ENCODE results near the gene NRAP. TPM values are rescaled to one million over a fixed set of nuclear protein-coding genes. Genes with fewer than 3 reads are reported as not detected.

Gene NRAP
- total RNA-seq, 1 donor from 2014 or later, result not detected

GRCh38 chr10:113650172-113650571 lies 13.7 kb downstream of the NRAP start:
- H3K27ac Mint-ChIP-seq, result no peak overlapping the region
- DNase-seq (ENCODE audit: low spot score, unreplicated experiment), result no peak
- TF ChIP-seq, protein P1, sequence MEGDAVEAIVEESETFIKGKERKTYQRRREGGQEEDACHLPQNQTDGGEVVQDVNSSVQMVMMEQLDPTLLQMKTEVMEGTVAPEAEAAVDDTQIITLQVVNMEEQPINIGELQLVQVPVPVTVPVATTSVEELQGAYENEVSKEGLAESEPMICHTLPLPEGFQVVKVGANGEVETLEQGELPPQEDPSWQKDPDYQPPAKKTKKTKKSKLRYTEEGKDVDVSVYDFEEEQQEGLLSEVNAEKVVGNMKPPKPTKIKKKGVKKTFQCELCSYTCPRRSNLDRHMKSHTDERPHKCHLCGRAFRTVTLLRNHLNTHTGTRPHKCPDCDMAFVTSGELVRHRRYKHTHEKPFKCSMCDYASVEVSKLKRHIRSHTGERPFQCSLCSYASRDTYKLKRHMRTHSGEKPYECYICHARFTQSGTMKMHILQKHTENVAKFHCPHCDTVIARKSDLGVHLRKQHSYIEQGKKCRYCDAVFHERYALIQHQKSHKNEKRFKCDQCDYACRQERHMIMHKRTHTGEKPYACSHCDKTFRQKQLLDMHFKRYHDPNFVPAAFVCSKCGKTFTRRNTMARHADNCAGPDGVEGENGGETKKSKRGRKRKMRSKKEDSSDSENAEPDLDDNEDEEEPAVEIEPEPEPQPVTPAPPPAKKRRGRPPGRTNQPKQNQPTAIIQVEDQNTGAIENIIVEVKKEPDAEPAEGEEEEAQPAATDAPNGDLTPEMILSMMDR (IDR thresholded peaks at IDR 0.05; ENCODE audit: unreplicated experiment), result no peak
- H3K27me3 Mint-ChIP-seq, result no peaks in the 10 kb centered on the region
- H3K36me3 Mint-ChIP-seq (ENCODE audit: insufficient read depth), result no peaks in the 10 kb centered on the region
- no peaks in the 10 kb centered on the region for H3K4me1 Mint-ChIP-seq (ENCODE audit: low read depth)
- H3K9me3 Mint-ChIP-seq (ENCODE audit: low read depth), result no peaks in the 10 kb centered on the region
- H3K4me3 Mint-ChIP-seq (ENCODE audit: low read depth), result no peak overlapping the region

DNA sequence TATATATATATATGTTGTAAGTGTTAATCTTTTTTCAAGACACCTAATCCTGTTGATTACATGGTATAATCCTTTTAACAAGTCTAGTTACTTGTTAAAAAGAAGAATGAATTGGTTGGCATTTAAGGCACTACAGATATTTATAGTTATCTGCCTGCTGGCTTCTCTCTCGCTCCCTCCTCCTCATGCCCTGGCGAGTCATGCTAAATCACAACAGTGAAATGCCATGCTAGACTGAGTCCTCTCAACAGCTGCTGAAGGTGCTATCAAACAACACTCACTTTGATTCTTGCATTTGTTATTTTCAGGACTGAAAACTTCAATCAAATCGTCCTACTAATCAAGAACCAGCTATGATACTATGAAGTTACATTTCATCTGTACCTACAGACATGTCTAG lies 15.4 kb downstream of the NRAP start:
- Mint-ChIP-seq H3K27ac (no peak overlapping the region), H3K4me1 (ENCODE audit: low read depth) (peaks cover 7% of the 10 kb centered on the region), H3K9me3 (ENCODE audit: low read depth) (no peaks in the 10 kb centered on the region), H3K27me3 (no peaks in the 10 kb centered on the region), H3K36me3 (ENCODE audit: insufficient read depth) (no peaks in the 10 kb centered on the region), H3K4me3 (ENCODE audit: low read depth) (no peak overlapping the region)
- TF ChIP-seq, protein P1 (IDR thresholded peaks at IDR 0.05; ENCODE audit: unreplicated experiment), result no peak
- no peak for DNase-seq (ENCODE audit: low spot score, unreplicated experiment)

GRCh38 chr10:113647812-113648211 lies 16.0 kb downstream of the NRAP start:
- H3K9me3 Mint-ChIP-seq (ENCODE audit: low read depth), result no peaks in the 10 kb centered on the region
- TF ChIP-seq, protein P1 (IDR thresholded peaks at IDR 0.05; ENCODE audit: unreplicated experiment), result no peak
- H3K36me3 Mint-ChIP-seq (ENCODE audit: insufficient read depth), result no peaks in the 10 kb centered on the region
- no peak overlapping the region for H3K4me3 Mint-ChIP-seq (ENCODE audit: low read depth)
- H3K27ac Mint-ChIP-seq, result no peak overlapping the region
- no peak for DNase-seq (ENCODE audit: low spot score, unreplicated experiment)
- H3K4me1 Mint-ChIP-seq (ENCODE audit: low read depth), result peaks cover 7% of the 10 kb centered on the region
- H3K27me3 Mint-ChIP-seq, result no peaks in the 10 kb centered on the region

DNA sequence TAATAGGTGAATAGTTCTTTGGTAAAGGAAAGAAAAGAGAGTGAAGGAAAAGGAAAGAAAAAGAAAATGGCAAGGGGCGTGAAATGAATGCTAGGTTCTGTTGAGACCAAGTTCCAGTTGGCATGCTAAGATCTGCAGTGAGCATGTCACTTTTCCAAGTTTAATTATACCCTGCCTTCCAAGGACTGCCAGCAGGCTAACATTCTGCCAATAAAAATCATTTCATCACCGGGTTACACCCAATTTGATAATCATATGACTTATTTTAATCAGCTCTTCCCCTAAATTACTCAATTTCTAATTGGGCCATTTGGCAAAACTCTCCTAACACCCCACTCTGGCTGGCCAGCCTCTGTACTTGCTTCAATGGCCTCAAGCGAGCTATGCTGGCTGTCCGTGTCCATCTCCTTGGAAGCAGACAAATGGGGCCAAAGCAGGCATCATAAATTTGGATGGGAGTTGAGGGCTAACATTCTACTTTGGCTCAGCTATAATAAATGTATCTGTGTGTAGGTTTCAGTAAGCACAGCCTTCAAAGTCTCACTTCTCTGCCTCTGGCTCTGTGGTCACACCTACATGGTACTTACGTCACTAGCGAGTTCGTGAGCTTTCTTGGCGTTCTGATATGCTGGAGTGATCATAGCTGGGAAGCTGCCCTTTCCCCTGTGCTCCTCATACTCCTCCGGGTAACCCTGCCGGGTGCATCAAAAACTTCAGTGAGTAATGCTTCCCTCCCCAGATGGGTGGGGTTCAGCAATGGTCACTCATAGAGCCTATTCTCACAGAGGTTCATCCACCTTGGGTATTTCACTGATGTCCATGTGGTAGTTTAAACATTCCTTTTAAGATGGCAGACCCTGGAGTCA lies 17.3 kb downstream of the NRAP start:
- peaks cover 7% of the 10 kb centered on the region for H3K4me1 Mint-ChIP-seq (ENCODE audit: low read depth)
- no peaks in the 10 kb centered on the region for H3K27me3 Mint-ChIP-seq
- H3K4me3 Mint-ChIP-seq (ENCODE audit: low read depth), result no peak overlapping the region
- no peaks in the 10 kb centered on the region for H3K36me3 Mint-ChIP-seq (ENCODE audit: insufficient read depth)
- TF ChIP-seq, protein P1 (IDR thresholded peaks at IDR 0.05; ENCODE audit: unreplicated experiment), result no peak
- no peaks in the 10 kb centered on the region for H3K9me3 Mint-ChIP-seq (ENCODE audit: low read depth)
- DNase-seq (ENCODE audit: low spot score, unreplicated experiment), result no peak
- no peak overlapping the region for H3K27ac Mint-ChIP-seq

- H3K9me3 Mint-ChIP-seq (ENCODE audit: low read depth), result no peaks in the 10 kb centered on the region
- TF ChIP-seq, protein P1 (IDR thresholded peaks at IDR 0.05; ENCODE audit: unreplicated experiment), result no peak
- no peaks in the 10 kb centered on the region for H3K36me3 Mint-ChIP-seq (ENCODE audit: insufficient read depth)
- no peaks in the 10 kb centered on the region for H3K27me3 Mint-ChIP-seq
- H3K27ac Mint-ChIP-seq, result no peak overlapping the region
- peaks cover 8% of the 10 kb centered on the region for H3K4me1 Mint-ChIP-seq (ENCODE audit: low read depth)
- DNase-seq (ENCODE audit: low spot score, unreplicated experiment), result no peak
- no peak overlapping the region for H3K4me3 Mint-ChIP-seq (ENCODE audit: low read depth)
Observed at GRCh38 chr10:113644185-113645120, 19.4 kb downstream of the NRAP start.

Data from progenitor cell of endocrine pancreas (in vitro differentiated cells).